HG03521 (cell line): ENCODE measurements around the gene CES2.
"Not testable (repeated sequence)": the region's sequence is repeated elsewhere in the genome, so short reads cannot be mapped to it uniquely, and the experiment has no call there.

Source experiments
- ATAC-seq: cut with Tn5 transposase; IDR thresholded peaks from one replicate; pipeline ENCODE4 v1.9.1; 2021; ENCODE audit warnings: mild to moderate bottlenecking, moderate library complexity; ENCODE audit not compliant: unreplicated experiment

CES2 gene

GRCh38 chr16:66975302-66975893 lies 40.1 kb downstream of the CES2 start:
- no peak for ATAC-seq

DNA sequence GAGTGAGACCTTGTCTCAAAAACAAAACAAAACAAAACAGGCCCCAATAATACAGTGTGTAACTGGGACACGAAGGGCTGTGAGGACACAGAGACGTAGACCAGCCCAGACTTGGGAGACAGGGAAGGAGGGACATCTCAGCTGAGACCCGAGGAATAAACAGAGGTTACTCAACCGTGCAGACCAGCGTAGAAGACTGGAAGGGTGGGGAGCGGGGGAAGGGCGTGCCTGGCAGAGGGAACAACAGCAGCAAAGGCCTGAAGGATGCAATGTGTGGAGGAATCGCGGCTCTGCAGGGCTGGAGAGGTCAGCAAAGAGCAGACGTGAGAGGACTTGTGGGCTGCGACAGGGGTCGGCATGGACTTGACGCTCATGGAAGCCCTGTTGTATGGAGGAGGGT lies 41.4 kb downstream of the CES2 start:
- ATAC-seq: no peak

DNA sequence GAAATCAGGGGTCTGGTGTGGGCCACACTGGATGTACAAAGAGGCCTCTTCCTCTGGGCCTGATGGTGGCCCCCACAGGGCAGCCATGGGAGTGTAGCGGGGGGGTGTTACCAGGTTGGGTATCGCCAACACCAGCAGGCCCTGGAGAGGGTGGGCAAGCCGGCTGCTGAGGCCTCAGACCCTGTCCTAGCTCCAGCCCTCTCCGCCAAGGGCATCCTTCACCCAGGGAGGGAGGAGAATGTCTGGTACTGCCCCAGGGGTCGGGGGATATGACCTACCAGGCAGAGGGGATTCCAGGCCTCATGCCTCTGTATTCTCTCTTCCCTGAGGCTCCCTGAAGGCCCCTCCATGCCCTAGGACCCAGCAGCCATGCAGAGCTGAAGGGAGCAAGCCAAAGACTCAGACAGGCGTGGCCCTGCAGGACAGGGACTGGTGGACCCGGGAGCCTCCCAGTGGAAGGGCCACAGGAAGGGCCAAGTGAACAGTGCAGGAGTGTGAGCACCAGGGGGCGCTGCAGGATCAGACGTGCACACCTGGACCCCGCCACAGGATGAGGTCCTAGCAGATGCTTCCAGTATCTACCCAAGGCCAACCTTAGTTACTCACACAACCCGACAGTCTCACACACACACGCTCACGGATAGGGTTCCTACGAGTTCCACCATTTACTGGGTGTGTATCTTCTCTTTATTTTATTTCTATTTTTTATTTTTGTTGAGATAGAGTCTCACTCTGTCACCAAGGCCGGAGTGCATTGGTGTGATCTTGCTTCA lies 42.2 kb downstream of the CES2 start:
- peak; percentile 83 for ATAC-seq

DNA sequence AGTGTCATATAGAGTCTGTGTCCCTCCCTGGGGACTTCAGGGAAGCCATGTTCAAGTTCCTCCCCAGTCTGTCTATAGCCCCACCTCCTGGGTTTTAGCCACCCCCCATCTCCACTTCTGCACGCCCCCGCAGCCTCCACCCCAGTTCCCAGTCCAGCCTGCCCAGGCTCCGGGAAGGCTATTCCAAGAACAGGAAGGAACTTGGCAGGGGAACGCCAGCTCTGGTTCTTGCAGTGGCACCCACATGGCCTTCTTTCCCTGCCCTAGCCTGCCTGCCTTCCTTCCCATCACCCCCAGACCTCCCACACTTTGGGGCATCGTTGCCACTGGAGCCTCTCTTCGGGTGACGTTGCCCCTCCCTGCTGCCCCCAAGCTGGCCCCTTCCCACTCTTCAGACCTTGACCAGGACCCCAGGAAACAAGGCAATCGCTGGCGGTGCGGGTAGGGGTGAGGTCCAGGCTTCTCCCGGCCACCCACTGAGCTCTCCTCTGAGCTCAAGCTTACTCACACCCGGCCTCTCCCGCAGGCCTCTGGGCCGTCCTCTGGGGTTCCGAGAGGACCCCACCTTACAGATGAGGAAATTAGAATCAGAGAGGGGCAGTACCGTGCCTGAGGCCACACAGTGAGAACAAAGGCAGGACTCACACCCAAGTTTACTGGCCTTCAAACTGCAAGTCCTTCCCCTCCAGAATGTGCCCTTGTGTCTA lies 43.8 kb downstream of the CES2 start:
- no peak for ATAC-seq

DNA sequence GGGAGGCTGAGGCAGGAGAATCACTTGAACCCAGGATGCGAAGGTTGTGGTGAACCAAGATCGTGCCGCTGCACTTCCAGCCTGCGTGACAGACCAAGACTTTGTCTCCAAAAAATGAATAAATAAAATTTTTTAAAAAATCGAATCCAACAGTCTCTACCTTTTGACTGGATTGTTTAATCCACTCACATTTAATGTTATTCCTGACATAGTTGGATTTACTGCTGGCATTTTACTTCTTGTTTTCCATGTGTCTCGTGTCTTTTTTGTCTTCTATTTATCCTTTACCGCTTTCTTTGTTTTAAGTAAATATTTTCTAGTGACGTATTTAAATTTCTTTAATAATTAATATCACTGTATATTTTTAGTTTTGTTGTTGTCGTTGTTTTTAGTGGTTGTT lies 47.7 kb downstream of the CES2 start:
- ATAC-seq: no peak

DNA sequence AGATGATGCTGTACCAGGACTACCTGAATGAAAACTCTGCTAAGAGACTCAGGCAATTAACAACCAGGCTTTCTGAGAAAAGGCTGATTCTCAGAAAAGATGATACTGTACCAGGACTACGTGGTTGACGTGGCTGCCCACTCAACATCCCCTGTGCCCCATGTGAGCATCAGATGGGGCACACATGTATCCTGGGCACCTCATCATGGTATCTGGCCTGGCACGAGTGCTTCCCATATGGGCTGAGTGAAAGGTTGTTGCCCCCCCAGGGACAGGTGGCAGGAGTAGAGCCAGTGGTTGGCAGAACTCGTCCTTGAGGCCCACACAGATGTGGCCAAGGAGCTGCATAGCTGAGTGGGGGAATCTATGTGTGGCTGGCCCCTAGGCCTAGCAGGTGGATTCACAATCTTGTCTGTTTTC lies 49.6 kb downstream of the CES2 start:
- ATAC-seq: no peak

- no peak for ATAC-seq
Observed at GRCh38 chr16:66986559-66986958, 51.2 kb downstream of the CES2 start.

GRCh38 chr16:66988197-66988788 lies 53.0 kb downstream of the CES2 start, which contains the start of gene CES4A:
CES4A (plus strand) TSS chr16:66988589; CDS start chr16:66988773, 184 bp downstream.
- ATAC-seq: no peak

DNA sequence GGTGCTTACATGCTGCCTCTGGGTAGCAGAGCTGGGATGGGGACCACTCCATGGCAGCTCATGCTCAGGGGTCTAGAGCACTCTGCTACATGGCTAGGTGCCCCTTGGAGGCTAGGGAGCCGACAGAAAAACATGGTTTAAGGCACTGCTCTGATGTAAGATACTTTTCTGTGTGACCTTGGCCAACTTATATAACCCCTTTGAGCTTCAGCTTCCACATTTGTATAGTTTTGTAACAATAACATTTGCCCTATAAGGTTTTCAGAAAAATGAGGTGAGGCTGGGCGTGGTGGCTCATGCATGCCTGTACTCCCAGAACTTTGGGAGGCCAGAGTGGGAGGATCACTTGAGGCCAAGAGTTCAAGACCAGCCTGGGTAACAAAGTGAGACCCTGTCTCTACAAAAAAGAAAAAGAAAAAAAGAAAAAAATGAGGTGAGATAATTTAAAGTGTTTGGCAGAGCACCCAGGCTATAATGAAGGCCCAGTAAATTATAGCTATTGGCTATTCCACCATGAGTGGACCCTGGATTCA lies 56.3 kb downstream of the CES2 start:
- ATAC-seq: no peak

GRCh38 chr16:66993558-66993957 lies 58.2 kb downstream of the CES2 start:
- ATAC-seq: not testable (repeated sequence)
